ENCODE measurements around the gene PLB1. TPM values are rescaled to one million over a fixed set of nuclear protein-coding genes. Genes with fewer than 3 reads are reported as not detected.

Gene PLB1
- polyA plus RNA-seq, 12 donors = 1.6 to 10.3 (median 1.9) TPM; not detected in 2

DNA sequence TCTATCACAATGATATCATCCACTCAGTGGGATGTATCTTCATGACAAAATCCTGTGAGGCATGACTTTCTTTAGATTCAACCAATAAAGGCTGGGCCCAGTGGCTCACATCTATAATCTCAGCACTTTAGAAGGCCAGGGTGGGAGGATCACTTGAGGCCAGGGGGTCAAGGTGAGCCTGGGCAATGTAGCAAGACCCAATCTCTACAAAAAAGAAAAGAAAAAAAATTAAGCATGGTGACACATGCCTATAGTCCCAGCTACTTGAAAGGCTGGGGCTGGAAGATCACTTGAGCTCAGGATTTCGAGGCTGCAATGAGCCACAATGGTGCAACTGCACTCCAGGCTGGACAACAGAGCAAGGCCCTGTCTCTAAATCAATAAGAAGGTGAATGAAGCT, 68.0 kb downstream of the PLB1 start:
- no peak for DNase-seq

- no peak for DNase-seq
These were observed 68.5 kb downstream of the PLB1 start for GRCh38 chr2:28564346-28564745.

DNA sequence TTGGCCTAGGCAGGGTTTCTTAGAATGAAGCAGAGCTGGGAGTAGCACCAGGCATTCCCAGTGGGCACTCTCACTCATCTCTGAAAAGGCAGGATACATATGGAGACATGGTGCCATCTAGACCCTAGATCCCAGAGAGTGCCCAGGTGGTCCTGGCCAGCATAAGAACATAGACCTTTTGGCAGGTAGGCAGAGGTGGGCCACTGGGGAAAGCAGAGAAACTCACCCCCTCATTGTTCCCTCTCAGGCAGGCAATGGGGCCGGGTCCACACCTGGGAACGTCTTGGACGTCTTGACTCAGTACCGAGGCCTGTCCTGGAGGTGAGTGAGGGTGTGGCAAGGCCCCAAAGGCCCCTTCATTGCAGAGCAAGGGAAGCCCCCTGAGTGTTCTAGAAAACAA, 69.2 kb downstream of the PLB1 start:
- no peak for DNase-seq

- no peak for DNase-seq
These were observed 69.9 kb downstream of the PLB1 start for GRCh38 chr2:28565720-28566295.

GRCh38 chr2:28566521-28567041, 70.7 kb downstream of the PLB1 start:
- peak; percentile 92 for DNase-seq

DNA sequence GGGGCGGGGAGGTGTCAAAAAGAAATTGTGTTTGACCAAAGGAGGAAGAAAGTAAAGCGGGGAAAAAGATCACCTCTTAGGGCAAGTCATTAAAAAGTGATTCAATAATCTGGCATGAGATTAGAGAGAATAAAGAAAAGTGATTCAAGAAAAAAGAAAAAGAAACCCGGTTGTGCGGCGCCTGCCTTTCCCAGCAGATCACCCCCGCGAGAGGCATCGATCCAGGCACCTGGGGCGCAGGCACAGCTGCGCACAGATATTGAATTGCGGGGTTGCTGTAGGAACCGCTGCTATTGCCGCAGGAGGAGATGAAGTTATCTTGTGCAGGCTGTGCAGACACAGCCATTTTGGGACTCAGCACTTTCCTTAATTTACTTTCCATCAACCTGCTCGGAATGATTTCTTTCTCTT, 71.2 kb downstream of the PLB1 start:
- DNase-seq = no peak

GRCh38 chr2:28568036-28568435, 72.2 kb downstream of the PLB1 start:
- no peak for DNase-seq

DNA sequence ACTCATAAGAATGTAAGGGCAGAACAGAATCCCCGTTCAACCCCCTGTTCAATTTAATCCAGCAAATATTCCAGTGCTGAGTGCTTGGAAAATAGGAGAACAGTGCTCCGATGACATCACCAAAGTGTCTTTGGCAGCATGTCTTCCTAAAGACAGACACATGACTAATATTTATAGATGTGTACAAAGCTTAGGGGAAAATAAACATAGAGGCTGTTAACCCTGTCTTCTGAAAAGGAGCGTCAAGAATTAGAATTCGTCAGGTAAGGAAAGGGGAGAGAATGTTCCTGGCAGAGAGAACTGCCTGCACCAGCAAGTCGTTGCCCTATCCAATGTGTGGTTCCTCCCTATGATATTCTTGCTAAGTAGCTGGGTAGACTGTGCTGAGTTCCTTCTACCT, 72.7 kb downstream of the PLB1 start:
- peak; percentile 32 for DNase-seq

DNA sequence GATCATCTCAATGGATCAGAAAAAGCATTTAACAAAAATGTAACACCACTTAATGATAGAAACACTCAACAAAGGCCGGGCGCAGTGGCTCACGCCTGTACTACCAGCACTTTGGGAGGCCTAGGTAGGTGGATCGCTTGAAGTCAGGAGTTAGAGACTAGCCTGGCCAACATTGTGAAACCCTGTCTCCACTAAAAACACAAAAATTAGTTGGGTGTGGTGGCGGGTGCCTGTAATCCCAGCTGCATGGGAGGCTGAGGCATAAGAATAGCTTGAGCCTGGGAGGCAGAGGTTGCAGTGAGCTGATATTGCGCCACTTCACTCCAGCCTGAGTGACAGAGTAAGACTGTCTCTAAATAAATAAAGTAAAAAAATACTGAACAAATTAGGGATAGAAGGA, 74.6 kb downstream of the PLB1 start:
- DNase-seq = no peak

DNA sequence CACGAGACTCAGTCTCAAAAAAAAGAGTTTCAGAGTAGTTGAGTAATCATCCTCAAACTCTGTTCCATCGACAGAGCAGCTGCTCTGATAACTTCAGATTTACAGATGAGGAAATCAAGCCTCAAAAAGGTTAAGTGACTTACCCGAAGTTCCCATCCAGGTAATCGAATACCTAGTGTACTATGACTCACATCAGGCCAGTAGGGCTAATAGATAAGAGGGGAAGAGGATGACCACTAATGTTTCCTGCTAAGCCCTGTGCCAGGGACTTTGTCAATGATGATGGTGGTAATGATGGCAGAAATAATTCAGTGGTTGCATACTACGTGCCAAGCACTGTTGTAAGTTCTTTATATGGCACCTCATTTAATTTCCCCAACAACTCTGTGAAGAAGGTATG, 80.9 kb downstream of the PLB1 start:
- no peak for DNase-seq

DNA sequence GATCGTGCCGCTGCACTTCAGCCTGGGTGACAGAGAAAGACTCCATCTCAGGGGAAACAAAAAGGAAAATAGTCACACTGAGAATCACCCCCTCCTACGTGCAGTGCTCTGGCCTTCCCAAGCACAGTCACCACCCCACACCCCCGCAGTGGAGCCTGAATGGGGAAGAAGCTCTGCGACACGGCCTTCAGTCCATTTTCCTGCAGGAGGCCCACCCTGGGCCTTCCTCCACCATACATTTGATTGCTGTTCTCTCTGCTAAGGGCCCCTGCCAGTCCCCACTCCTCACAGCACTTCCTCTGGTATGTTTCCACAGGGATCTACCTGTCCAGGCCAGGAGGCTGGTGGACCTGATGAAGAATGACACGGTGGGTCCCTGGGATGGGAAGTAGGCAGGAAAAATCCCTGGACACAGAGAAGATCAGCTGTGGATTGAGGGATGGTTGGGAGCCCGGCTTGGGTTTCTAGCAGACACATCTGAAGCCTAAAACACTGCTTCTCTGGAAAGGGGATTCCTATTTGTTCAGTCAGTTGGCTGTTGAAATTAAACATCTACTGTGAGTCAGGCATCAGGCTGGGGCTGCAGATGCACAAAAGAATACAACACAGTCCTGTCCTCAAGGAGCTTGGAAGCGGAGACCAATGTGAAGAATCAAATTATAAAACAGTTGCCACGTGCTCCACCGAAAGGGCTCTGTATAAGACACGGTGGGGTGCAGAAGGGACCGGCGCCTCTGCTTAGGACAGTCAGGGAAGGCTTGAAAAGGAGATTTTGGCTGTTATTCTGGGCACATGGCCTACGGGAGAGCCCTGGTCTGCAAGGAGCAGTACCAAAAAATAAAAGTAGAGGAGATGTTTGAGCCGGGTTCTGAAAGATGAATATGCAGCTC, 82.2 kb downstream of the PLB1 start:
- no peak for DNase-seq

GRCh38 chr2:28578774-28579173, 82.9 kb downstream of the PLB1 start:
- DNase-seq = no peak

DNA sequence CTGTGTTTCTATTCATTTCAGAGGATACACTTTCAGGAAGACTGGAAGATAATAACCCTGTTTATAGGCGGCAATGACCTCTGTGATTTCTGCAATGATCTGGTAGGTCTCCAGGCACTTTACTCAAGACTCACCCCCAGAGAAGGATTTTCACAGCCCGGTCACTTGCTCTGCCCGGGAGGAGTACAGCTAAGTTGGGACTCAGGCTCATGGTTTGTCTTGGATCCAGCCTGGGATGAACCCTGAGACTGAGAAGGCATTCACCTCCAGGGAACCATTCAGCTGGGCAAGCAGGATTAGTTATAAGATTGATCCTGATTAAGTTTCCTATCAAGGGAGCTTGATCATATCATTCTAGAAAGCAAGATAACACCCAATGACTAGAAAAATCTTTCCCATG, 83.7 kb downstream of the PLB1 start:
- DNase-seq = no peak

DNA sequence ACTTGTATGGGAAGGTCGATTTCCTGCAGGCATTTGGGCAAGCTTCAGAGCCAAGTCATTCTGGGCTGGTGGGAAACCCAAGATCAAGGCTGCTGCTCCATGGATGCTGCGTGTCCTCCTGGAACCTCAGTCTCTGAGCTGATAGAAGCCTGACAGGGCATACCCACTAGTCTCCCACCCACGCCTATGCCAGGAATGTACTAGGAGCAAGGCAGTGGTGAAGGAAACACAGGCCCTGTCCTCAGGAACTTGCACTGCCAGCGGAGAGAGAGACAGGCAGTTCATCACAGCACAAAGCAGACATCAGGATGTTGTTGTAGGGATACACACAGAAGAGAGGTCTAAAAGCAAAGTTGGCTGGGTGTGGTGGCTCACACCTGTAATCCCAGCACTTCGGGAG, 84.2 kb downstream of the PLB1 start:
- no peak for DNase-seq

DNA sequence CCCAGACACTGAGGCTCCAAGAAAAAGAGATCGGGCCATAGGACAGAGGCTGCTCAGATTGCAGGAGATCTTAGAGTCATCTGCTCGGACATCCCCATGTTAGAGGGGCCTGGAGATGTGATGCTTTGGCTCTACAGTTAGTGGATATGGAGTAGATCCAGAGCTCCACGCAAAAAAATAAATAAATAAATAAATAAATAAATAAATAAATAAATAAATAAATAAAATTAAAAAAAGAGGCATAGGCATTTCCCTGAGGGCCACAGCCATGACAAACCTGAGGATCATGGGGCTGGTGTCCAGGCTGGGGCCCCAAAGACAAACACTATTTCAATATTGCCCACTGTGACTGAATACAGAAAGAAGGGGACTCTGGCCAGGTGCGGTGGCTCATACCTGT, 85.5 kb downstream of the PLB1 start:
- no peak for DNase-seq

- no peak for DNase-seq
These were observed 86.3 kb downstream of the PLB1 start for GRCh38 chr2:28582152-28582551.

DNA sequence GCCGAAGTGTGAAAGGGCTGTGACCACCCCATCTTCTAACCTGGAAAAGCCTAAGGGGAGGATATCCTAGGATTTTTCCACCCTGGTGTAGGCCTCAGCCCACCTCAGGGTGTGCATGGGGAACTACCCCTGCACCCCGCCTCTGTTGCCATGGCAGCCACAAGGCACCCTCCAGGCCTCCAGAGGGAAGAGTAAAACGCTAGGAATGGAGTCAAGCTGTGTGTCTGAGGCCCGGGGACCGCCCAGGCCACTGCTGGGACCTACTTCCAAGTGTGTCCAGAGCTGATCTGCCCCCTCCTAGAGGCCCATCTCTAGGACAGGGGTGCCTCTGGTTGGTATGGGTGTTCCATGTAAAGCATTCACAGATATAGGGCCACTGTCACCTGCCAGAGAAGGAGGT, 86.7 kb downstream of the PLB1 start:
- DNase-seq = no peak

DNA sequence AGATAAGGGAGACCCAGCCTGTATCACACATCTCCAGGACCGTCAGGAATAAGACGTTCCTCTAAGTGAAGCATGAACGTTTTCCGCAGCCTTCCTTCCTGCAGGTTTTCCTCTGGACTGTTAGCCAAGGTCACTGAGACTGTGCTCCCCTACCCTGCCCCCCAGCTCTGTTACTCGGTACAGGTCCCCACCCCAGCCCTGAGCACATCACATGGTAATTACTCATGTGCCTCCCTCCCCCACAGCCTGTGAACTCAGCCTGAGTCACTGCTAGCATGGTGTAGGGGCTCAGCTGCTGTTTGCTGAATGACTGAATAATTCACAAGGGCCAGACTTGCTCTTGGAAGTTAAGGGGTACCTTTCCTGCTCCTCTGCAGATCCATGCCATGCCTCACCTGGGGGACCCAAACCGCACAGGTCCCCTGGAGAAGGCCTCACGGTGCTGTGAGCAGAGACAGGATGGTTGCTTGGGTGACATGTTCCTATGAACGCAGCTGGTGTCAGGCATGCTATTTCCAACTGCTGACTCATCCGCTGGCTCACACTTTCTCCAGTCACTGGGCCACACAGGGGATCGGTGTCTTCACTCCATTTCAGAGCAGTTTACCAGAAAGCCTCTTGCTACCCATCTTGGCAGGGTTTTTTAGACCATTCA, 88.2 kb downstream of the PLB1 start:
- peak; percentile 76 for DNase-seq

DNA sequence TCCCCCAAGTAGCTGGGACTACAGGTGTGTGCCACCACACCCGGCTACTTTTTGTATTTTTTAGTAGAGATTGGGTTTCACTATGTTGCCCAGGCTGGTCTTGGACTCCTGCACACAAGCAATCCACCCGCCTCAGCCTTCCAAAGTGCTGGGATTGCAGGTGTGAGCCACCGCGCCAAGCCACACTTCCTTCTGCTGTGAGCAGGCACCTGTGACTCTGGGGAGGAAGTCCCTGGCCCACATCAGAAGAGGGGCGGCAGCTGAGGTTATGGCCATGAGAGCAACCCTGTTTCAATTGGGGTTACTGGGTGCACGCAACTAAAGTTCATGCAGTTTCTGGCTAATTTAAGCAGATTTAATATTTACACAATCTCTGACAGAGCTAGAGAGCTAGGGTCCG, 91.0 kb downstream of the PLB1 start:
- no peak for DNase-seq

DNA sequence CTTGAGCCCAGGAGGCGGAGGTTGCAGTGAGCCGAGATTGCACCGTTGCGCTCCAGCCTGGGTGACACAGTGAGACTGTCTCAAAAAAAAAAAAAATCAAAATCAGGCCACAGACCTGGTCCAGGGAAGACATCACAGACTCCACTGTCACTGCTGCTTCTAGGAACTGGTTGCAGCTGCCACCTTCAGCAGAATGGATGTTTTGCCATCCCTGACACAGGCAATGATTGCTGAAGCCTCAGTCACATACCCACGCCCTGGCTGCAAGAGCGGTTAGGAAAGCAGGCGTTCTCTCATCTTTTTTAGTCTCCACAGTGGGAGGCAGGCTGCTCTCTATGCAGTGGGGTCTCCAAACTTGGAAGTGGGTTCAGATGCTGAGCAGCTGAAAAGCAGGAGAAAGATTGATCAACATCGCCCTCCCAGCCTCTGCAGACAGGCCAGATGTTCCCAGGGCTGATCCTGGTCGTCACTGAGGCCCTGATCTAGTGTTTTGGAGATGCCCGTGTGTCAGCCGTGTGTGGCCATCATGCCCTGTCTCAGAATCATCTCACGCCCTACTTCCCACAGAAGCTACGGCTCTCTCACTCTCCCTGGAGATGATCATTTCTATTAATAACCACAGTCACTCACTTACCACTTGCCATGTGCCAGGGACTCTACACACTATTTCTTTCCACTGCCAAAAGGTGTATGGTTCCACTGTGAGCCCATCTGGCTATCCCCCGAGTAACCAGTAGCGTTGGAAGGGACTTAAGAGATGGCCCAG, 91.8 kb downstream of the PLB1 start:
- DNase-seq = no peak

DNA sequence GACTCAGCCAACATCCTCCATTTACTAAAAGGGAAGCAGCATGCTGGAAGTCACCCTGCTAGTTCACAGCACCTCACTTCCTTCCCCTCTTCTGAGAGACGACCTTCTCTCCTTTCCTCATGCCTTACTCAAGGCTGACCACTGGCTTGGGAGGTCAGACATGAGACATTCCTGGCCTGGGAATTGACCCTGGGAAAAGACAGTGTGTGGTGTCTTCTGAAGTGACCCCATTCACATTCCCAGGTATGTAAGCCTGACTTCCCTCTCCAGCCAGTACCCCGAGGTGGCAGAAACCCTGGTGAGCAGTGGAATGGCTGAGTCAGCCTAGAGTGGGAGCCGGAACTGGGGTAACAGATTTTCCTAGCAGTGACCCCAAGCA, 92.4 kb downstream of the PLB1 start:
- no peak for DNase-seq

Data from muscle of arm (tissue), 12 donors.